H1 (cell line): ENCODE measurements around the gene RAD51B. TPM values are rescaled to one million over a fixed set of nuclear protein-coding genes. Genes with fewer than 3 reads are reported as not detected.

Source experiments
- CTCF ChIA-PET: fragments of 300-600 bp; sonication (Branson Sonifier 250); formaldehyde crosslinking; loops from one replicate; lab custom pipeline; 2021; ENCODE audit not compliant: partially characterized antibody; lab: Charles Lee
- POLR2A ChIA-PET: fragments of 300-600 bp; sonication (Branson Sonifier 250); formaldehyde crosslinking; loops from one replicate; lab custom pipeline; 2021; ENCODE audit warnings: inconsistent platforms; ENCODE audit not compliant: partially characterized antibody; lab: Charles Lee
- DNase-seq, 2 experiments: peaks; one replicate each; pipeline versions ENCODE4 v3.0.0 to v3.0.0-alpha.2; 2010 to 2022; ENCODE audit warnings: low spot score in 2 of 2, low read depth in 1 of 2, mixed read lengths in 1 of 2
- FAIRE-seq: peaks from 2 replicates; lab custom pipeline; 2011; peaks lifted over from hg19 to GRCh38; lab: Jason Lieb, UNC
- H2AFZ ChIP-seq: 2 replicates; pipeline ENCODE4 v1.8.1; 2012; ENCODE audit warnings: low read length, inconsistent platforms
- H2AK5ac ChIP-seq: 2 replicates; pipeline ENCODE4 v1.6.1; 2013; ENCODE audit warnings: low read depth, low read length
- H2BK120ac ChIP-seq: replicated peaks from 2 replicates; pipeline ENCODE3; 2013; ENCODE audit warnings: low read depth, low read length, inconsistent platforms
- H2BK12ac ChIP-seq: 2 replicates; pipeline ENCODE4 v1.6.1; 2013; ENCODE audit warnings: low read depth, low read length
- H2BK15ac ChIP-seq: 2 replicates; pipeline ENCODE4 v1.6.1; 2013; ENCODE audit warnings: low read length
- H2BK20ac ChIP-seq: 2 replicates; pipeline ENCODE4 v1.6.1; 2013; ENCODE audit warnings: low read length
- H2BK5ac ChIP-seq: 2 replicates; pipeline ENCODE4 v1.6.1; 2013; ENCODE audit warnings: low read depth, low read length
- H3K14ac ChIP-seq: 2 replicates; pipeline ENCODE4 v1.6.1; 2013; ENCODE audit warnings: inconsistent platforms; ENCODE audit not compliant: insufficient read length
- H3K18ac ChIP-seq: 2 replicates; pipeline ENCODE4 v1.6.1; 2013; ENCODE audit warnings: low read length; ENCODE audit errors: extremely low read depth
- H3K23ac ChIP-seq: 2 replicates; pipeline ENCODE4 v1.6.1; 2013; ENCODE audit warnings: inconsistent platforms; ENCODE audit not compliant: insufficient read length
- H3K23me2 ChIP-seq: 2 replicates; pipeline ENCODE4 v1.6.1; 2013; ENCODE audit warnings: low read depth, low read length
- H3K27ac ChIP-seq: 2 replicates; pipeline ENCODE4 v1.6.1; 2011; ENCODE audit warnings: low read depth, low read length, inconsistent platforms
- H3K27me3 ChIP-seq, 4 experiments: replicated peaks in 1 of 4; 1 replicate in 1 of 4; 2 replicates in 3 of 4; pipeline versions ENCODE4 v1.6.1 to v1.8.1; 2011 to 2013; ENCODE audit warnings: low read length in 3 of 4, mild to moderate bottlenecking in 3 of 4, inconsistent platforms in 2 of 4, mixed read lengths in 2 of 4, moderate library complexity in 1 of 4; ENCODE audit not compliant: control insufficient read depth in 3 of 4, insufficient read depth in 3 of 4; ENCODE audit errors: extremely low read depth in 1 of 4
- H3K36me3 ChIP-seq, 4 experiments: 2 replicates each; pipeline versions ENCODE4 v1.6.1 to v1.8.1; 2011 to 2013; ENCODE audit warnings: mild to moderate bottlenecking in 4 of 4, low read length in 3 of 4, moderate library complexity in 2 of 4, control low read depth in 1 of 4, inconsistent platforms in 1 of 4; ENCODE audit not compliant: insufficient read depth in 4 of 4, control insufficient read depth in 2 of 4
- H3K4ac ChIP-seq: replicated peaks from 2 replicates; pipeline ENCODE3; 2013; ENCODE audit warnings: low read length, low read depth, mixed read lengths, inconsistent platforms; ENCODE audit not compliant: insufficient read length
- H3K4me1 ChIP-seq, 4 experiments: replicated peaks in 1 of 4; 1 replicate in 1 of 4; 2 replicates in 3 of 4; pipeline versions ENCODE4 v1.6.1 to v1.8.1; 2011 to 2013; ENCODE audit warnings: low read length in 3 of 4, inconsistent platforms in 2 of 4, mixed read lengths in 1 of 4; ENCODE audit not compliant: insufficient read depth in 4 of 4, control insufficient read depth in 3 of 4
- H3K4me2 ChIP-seq, 2 experiments: 2 replicates each; pipeline versions ENCODE4 v1.6.1 to v1.8.1; 2011 to 2013; ENCODE audit warnings: low read depth in 2 of 2, low read length in 2 of 2, control low read depth in 1 of 2, inconsistent platforms in 1 of 2, mild to moderate bottlenecking in 1 of 2; ENCODE audit not compliant: insufficient read depth in 1 of 2
- H3K4me3 ChIP-seq, 4 experiments: fragments of 200-600, 300-600 bp in 1 of 4; sonication (generic), shearing (Covaris generic), sonication (Bioruptor Twin) in 1 of 4; 2 replicates each; pipeline versions ENCODE4 v1.5.1 to v1.8.1; 2011 to 2016; ENCODE audit warnings: low read length in 4 of 4, low read depth in 3 of 4, control low read depth in 2 of 4, inconsistent platforms in 2 of 4, mild to moderate bottlenecking in 2 of 4, mixed read lengths in 1 of 4, moderate library complexity in 1 of 4; ENCODE audit not compliant: insufficient read depth in 2 of 4; ENCODE audit errors: extremely low read depth in 1 of 4
- H3K56ac ChIP-seq: replicated peaks from 2 replicates; pipeline ENCODE3; 2013; ENCODE audit warnings: low read depth, mild to moderate bottlenecking, mixed read lengths, low read length, inconsistent platforms; ENCODE audit not compliant: insufficient read length
- H3K79me1 ChIP-seq: 2 replicates; pipeline ENCODE4 v1.6.1; 2013; ENCODE audit warnings: low read depth, low read length, control low read depth
- H3K79me2 ChIP-seq, 2 experiments: 2 replicates each; pipeline versions ENCODE4 v1.6.1 to v1.8.1; 2012 to 2013; ENCODE audit warnings: low read length in 2 of 2, mild to moderate bottlenecking in 2 of 2, inconsistent platforms in 1 of 2; ENCODE audit not compliant: insufficient read depth in 2 of 2, control insufficient read depth in 1 of 2
- H3K9ac ChIP-seq, 4 experiments: replicated peaks in 1 of 4; 1 replicate in 1 of 4; 2 replicates in 3 of 4; pipeline versions ENCODE4 v1.6.1 to v1.8.1; 2011 to 2013; ENCODE audit warnings: low read depth in 3 of 4, low read length in 3 of 4, control low read depth in 2 of 4, mild to moderate bottlenecking in 2 of 4, moderate library complexity in 2 of 4, inconsistent platforms in 1 of 4; ENCODE audit errors: extremely low read depth in 1 of 4
- H3K9me3 ChIP-seq, 2 experiments: 2 replicates each; pipeline versions ENCODE4 v1.6.1 to v1.8.1; 2012 to 2013; ENCODE audit warnings: mild to moderate bottlenecking in 2 of 2, moderate library complexity in 2 of 2, control low read depth in 1 of 2, inconsistent platforms in 1 of 2, low read depth in 1 of 2, low read length in 1 of 2, mixed read lengths in 1 of 2; ENCODE audit not compliant: insufficient read depth in 2 of 2
- H4K20me1 ChIP-seq, 2 experiments: replicated peaks in 1 of 2; 2 replicates each; pipeline versions ENCODE3 to v1.8.1; 2011 to 2013; ENCODE audit warnings: inconsistent platforms in 2 of 2, low read length in 2 of 2, mild to moderate bottlenecking in 1 of 2; ENCODE audit not compliant: insufficient read depth in 2 of 2, control insufficient read depth in 1 of 2
- H4K5ac ChIP-seq: 2 replicates; pipeline ENCODE4 v1.6.1; 2013; ENCODE audit warnings: low read length, low read depth, mixed read lengths, inconsistent platforms; ENCODE audit not compliant: insufficient read length
- H4K8ac ChIP-seq: 2 replicates; pipeline ENCODE4 v1.8.0; 2013; ENCODE audit warnings: mild to moderate bottlenecking, moderate library complexity, low read length, inconsistent platforms; ENCODE audit not compliant: insufficient read depth; ENCODE audit errors: extremely low read depth
- H4K91ac ChIP-seq: replicated peaks from 2 replicates; pipeline ENCODE3; 2013; ENCODE audit warnings: low read length, mixed read lengths, inconsistent platforms; ENCODE audit not compliant: insufficient read length
- WGBS, 2 experiments: shearing (Covaris generic) in 1 of 2; methylation state at CpG; one replicate each; pipeline versions ENCODE4 v1.1.6 to v1.1.7; 2013 to 2015; ENCODE audit warnings: low lambda C conversion rate in 2 of 2, mixed read lengths in 2 of 2, inconsistent platforms in 1 of 2, low coverage in 1 of 2, missing lambda C conversion rate in 1 of 2; ENCODE audit not compliant: insufficient replicate concordance in 2 of 2, insufficient coverage in 1 of 2, insufficient read length in 1 of 2; ENCODE audit errors: extremely low coverage in 1 of 2, missing lambda C conversion rate in 1 of 2; 5-methylcytosine and 5-hydroxymethylcytosine counted together
- polyA plus RNA-seq, 7 experiments: library from polyadenylated mRNA; depleted of rRNA in 3 of 7; stranded (reverse) in 5 of 7; unstranded in 2 of 7; fragments of >200 nt in 5 of 7; fragments of 200-250 nt in 2 of 7; gene quantifications; 1 replicate in 5 of 7; 2 replicates in 1 of 7; 4 replicates in 1 of 7; pipeline versions ENCODE4 v1.2.1 to v1.2.3, GENCODE V29; 2011 to 2013; ENCODE audit warnings: missing spikeins in 2 of 7, mixed read lengths in 2 of 7
- total RNA-seq: library from RNA; stranded (reverse); fragmentation: NEBNext Ultra II Directional; extraction: Animal tissue kit (Norgen Biotek cat#: 25700); gene quantifications from 2 replicates; pipeline ENCODE4 v1.2.1, GENCODE V29; 2021

The RAD51B gene
- total and polyA plus RNA-seq, 2 of the 8 experiments (the other 6 are each of a cell fraction or from before 2014, with no cell fraction given): 3.9 to 14.9 TPM

GRCh38 chr14:68333262-68333661, 513.7 kb downstream of the RAD51B start:
- no peak overlapping the region for H3K4me3 ChIP-seq
- H2BK5ac ChIP-seq: no peak overlapping the region
- H4K5ac ChIP-seq: no peak overlapping the region
- H3K4ac ChIP-seq: no peak overlapping the region
- H2BK120ac ChIP-seq: no peak overlapping the region
- no peaks in the 10 kb centered on the region for H3K79me1 ChIP-seq
- no peaks in the 10 kb centered on the region for H3K79me2 ChIP-seq
- no peak for DNase-seq
- no peak overlapping the region for H3K27ac ChIP-seq
- peaks cover 0 to 5% (median 0%) of the 10 kb centered on the region in 4 experiments; a peak in 2 of 7 replicates for H3K4me1 ChIP-seq
- no peak overlapping the region for H3K9ac ChIP-seq
- H3K27me3 ChIP-seq: no peaks in the 10 kb centered on the region
- no peaks in the 10 kb centered on the region for H3K36me3 ChIP-seq
- WGBS, 2 experiments: 90% methylated on average over 2 of the region's 2 CpGs; no CpG with 5 or more reads in 1 of the 2 experiments
- H2AK5ac ChIP-seq: no peak overlapping the region
- H2BK12ac ChIP-seq: no peak overlapping the region
- FAIRE-seq: no peak
- H3K56ac ChIP-seq: no peak overlapping the region
- H4K8ac ChIP-seq: no peak overlapping the region
- ChIA-PET POLR2A (no interaction called here), CTCF (interaction anchor here (0.8 to 1.3 kb wide), 2 partner anchors 18 to 399 kb away, joined by 3 read pairs; no protein-coding TSS in a partner anchor)
- no peaks in the 10 kb centered on the region; the same call in 1 of the 2 replicates for H3K23me2 ChIP-seq
- no peak overlapping the region for H2BK15ac ChIP-seq
- H3K14ac ChIP-seq: no peak overlapping the region
- H2AFZ ChIP-seq: no peak overlapping the region
- no peaks in the 10 kb centered on the region for H4K20me1 ChIP-seq
- no peak overlapping the region for H2BK20ac ChIP-seq
- no peak overlapping the region for H4K91ac ChIP-seq
- H3K4me2 ChIP-seq: no peak overlapping the region
- H3K9me3 ChIP-seq: peaks cover 0 to under 1% of the 10 kb centered on the region in 2 experiments; a peak in 1 of 4 replicates
- no peak overlapping the region for H3K18ac ChIP-seq
- no peak overlapping the region for H3K23ac ChIP-seq
